Astrocyte of the cerebellum (primary cell): ENCODE measurements around the gene CHTOP.
"Not testable (repeated sequence)": the region's sequence is repeated elsewhere in the genome, so short reads cannot be mapped to it uniquely, and the experiment has no call there.

Source experiments
- DNase-seq: peaks from one replicate; pipeline ENCODE4 v3.0.0-alpha.2; 2011; ENCODE audit warnings: low read depth
- H3K4me3 ChIP-seq: 2 replicates; pipeline ENCODE4 v1.5.1; 2011; ENCODE audit warnings: mild to moderate bottlenecking, low read depth, low read length, moderate library complexity
- in situ Hi-C: cut with HindIII; loops from 2 replicates; pipeline ENCODE4 v1.10.0; 2017; ENCODE audit warnings: low sequenced_read_pairs
- TF ChIP-seq, protein P1 (sequence below): IDR thresholded peaks from 2 replicates; pipeline ENCODE4 v1.5.1; 2012; ENCODE audit warnings: low read length, low read depth, moderate library complexity, mild to moderate bottlenecking; ENCODE audit errors: missing control alignments

CHTOP gene

DNA sequence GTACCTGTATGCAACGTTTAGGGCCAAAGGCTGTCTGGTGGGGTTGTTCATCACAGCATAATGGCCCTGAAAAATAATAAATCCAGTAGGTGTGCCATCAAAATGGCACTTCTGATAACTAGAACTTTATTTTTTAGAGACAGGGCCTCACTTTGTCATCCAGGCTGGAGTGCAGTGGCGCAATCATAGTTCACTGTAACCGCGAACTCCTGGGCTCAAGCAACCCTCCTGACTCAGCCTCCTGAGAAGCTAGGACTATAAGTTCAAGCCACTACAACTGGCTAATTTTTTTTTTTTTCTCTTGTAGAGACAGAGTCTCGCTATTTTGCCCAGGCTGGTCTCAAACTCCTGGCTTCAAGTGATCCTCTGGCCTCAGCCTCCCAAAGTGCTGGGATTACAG is 29.3 kb downstream of the CHTOP start:
- in situ Hi-C loops: no loop called here
- TF ChIP-seq, protein P1, sequence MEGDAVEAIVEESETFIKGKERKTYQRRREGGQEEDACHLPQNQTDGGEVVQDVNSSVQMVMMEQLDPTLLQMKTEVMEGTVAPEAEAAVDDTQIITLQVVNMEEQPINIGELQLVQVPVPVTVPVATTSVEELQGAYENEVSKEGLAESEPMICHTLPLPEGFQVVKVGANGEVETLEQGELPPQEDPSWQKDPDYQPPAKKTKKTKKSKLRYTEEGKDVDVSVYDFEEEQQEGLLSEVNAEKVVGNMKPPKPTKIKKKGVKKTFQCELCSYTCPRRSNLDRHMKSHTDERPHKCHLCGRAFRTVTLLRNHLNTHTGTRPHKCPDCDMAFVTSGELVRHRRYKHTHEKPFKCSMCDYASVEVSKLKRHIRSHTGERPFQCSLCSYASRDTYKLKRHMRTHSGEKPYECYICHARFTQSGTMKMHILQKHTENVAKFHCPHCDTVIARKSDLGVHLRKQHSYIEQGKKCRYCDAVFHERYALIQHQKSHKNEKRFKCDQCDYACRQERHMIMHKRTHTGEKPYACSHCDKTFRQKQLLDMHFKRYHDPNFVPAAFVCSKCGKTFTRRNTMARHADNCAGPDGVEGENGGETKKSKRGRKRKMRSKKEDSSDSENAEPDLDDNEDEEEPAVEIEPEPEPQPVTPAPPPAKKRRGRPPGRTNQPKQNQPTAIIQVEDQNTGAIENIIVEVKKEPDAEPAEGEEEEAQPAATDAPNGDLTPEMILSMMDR: no peak
- DNase-seq: no peak
- H3K4me3 ChIP-seq: no peak overlapping the region

DNA sequence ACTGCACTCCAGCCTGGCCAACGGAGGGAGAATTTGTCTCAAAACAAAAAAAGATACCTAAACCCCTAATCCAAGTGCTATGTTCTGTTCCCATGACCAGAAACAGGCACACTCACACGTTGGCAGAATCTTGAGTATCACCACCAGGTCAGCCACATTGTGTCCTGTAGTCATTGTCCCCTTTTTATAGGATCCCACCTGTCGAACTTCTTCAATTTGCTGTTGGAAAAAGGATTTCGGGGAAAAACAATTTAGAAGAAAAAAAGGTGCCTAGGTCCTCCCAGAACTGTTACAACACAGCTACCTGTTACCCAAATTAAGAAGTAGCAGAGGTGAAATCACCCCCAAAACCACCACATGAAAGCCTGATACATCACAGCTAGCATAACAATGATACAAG is 33.6 kb downstream of the CHTOP start:
- in situ Hi-C loops: no loop called here
- no peak for DNase-seq
- TF ChIP-seq, protein P1: no peak
- H3K4me3 ChIP-seq: no peak overlapping the region

DNA sequence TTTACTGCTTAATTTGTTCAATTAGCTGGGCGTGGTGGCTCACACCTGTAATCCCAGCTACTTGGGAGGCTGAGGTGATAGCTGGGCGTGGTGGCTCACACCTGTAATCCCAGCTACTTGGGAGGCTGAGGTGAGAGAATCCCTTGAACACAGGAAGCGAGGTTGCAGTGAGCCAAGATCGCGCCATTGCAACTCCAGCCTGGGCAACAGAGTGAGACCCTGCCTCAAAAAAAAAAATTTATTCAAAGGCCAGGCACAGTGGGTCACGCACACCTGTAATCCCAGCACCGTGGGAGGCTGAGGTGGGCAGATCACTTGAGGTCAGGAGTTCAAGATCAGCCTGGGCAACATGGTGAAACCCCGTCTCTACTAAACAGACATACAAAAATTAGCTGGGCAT is 34.8 kb downstream of the CHTOP start:
- DNase-seq, in situ Hi-C loops, H3K4me3 ChIP-seq: not testable (repeated sequence)

DNA sequence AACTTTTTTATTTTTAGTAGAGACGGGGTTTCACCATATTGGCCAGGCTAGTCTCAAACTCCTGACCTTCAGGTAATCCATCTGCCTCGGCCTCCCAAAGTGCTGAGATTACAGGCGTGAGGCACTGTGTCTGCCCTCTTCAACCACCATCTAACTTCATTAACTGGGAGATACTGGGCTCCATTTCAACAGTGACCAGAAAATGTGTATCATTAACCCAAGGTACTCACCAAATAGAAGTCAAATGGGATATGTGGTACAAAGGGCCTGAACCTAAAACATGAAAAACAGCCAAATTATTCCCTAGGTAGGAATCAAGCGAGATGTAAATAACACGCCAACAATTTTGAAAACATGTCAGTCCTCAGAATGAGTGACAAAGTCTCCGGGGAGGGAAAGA is 35.7 kb downstream of the CHTOP start:
- in situ Hi-C loops: no loop called here
- peak overlapping the region; percentile 93 for H3K4me3 ChIP-seq
- no peak for DNase-seq
- TF ChIP-seq, protein P1: no peak

DNA sequence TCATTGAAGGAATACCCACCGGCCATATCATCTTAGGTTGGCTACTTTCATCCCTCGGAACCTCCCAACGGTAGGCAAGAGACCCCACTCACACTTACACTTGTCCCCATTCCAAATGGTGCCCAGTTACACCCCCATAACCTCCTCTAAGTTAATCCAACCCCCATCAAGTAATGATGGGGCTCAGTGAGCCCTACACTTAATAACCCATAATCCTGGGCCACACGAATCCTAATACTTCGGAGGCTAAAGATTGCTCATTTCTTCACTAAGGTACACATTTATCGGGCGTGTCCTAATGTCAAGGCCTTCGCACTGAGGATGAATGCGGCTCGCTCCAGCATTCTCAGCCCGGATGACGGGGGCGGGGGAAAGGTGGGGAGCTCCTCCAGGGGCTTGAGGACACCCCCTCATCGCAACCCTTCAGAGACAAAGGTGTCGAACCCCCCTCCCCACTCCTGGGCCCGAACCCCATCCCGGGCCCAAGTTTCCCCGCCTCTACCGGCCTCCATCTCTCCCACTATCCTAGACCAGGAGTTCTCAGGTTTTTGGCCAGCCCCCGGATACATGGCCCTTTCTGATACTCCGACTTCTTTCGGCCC is 36.5 kb downstream of the CHTOP start:
- no peak for DNase-seq
- in situ Hi-C loops: no loop called here
- H3K4me3 ChIP-seq: peak overlapping the region; percentile 93
- TF ChIP-seq, protein P1: no peak

DNA sequence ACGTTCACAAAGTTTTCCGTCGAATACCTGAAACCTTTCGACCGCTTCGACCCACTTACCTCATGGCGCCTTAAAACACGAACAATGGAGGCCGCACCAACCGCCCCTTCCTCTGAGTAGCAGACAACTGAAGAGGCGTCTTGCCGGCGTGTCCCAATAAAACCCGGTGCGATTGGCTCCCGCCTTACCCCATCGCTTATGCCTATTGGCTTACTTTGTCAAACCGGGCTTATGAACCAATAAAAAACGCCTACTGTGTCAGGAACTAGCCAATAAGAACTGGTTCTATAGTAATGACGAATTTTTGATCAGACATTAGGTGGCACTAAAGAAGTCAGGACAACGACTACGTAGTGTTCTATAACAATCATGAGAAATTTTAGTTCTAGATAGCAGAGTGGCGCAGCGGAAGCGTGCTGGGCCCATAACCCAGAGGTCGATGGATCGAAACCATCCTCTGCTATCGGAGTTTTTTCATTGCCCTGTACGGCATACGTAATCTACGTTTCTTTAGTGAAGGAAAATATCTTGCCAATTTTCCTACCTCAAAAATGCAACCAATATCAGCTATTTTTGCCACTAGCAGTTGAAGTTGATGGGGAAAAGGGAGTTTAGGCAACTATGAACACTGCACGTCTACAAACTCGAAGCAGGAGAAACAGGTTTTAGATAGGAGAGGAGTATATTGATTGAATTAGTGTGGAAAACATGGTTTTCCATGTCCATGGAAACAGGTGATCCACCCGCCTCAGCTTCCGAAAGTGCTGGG is 37.2 kb downstream of the CHTOP start, which contains the start of gene ILF2:
TSS of gene ILF2 (minus strand) at position 135 of the 769 bp plus-strand sequence. CDS start at position 64, 71 bp downstream.
- TF ChIP-seq, protein P1: no peak
- peak within 1 kb of the TSS; percentile 93 for H3K4me3 ChIP-seq
- in situ Hi-C loops: no loop called here
- peak; percentile 99 for DNase-seq

DNA sequence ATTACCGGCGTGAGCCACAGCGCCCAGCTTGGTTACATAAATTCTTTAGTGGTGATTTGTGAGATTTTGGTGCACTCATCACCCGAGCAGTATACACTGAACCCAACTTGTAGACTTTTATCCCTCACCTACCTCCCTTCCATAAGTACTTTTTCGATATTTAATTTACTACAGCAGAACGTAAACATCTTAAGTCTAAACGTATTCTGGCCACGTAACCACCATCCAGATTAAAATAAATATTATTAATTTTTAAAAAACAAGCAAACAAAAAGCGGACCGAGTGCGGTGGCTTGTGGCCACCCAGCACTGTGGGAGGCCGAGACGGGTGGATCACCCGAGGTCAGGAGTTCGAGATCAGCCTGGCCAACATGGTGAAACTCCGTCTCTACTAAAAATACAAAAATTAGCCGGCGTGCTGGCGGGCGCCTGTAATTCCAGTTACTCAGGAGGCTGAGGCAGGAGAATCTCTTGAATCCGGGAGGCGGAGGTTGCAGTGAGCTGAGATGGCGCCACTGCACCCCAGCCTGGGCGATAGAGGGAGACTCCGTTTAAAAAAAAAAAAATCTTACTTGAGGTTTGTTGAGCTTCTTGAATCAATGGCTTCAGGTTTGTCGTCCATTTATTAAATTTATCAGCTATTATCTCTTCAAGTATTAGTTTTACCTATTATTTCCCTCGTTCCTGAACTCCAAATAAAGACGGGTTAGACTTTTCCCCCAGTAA is 37.9 kb downstream of the CHTOP start:
- H3K4me3 ChIP-seq: peak overlapping the region; percentile 50
- in situ Hi-C loops, DNase-seq: not testable (repeated sequence)
